ENCODE measurements around the gene ZNF778. TPM values are rescaled to one million over a fixed set of nuclear protein-coding genes. Genes with fewer than 3 reads are reported as not detected.

Gene ZNF778
- total and polyA plus RNA-seq, 2 of the 13 experiments (the other 11 are each of a cell fraction or from before 2014, with no cell fraction given): 3.8 to 7.2 TPM

DNA sequence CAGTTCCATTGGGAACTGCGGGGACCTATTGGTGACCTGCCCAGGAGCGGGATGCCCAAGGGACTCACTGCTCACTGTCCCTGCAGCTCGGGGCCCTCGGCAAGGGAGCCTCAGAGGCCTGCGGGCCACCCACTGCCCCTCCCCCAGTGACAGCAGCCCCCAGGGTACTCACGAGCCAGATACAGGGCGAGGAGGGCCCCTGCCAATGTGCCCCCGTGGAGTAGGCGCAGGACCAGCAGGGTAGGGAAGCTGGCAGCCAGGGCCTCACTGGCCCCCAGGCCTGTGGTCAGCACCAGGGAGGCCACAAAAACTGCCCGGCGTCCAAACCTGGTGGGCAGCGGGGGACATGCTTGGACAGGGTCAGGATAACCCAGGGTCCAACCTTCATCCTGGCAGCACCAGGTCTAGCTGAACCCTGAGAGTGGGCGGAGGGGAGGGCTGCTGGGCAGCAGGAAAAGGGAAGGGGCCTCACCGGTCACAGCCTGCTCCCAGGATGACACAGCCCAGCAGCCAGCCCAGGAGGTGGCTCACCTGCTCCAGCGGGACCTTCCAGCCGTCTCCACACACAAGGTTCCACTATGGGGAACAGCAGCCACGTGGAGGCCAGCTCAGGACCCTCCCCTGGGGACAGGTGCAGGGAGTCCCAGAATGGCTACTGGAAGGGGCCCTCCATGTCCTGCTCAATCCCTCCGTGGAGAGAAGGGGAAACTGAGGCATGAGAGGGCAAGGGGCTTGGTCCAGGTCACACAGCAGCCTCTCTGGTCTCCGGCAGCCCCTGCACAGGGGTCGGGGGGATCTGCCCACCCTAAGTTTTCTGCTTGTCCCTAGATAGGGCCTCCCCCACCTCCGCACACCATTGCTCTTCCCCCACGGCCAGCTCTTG, 18.0 kb upstream of the ZNF778 start (continued):
- no peak for TF ChIP-seq ZNF430 (CRISPR knock-in tag; IDR thresholded peaks at IDR 0.05)
- TF ChIP-seq, protein P1, sequence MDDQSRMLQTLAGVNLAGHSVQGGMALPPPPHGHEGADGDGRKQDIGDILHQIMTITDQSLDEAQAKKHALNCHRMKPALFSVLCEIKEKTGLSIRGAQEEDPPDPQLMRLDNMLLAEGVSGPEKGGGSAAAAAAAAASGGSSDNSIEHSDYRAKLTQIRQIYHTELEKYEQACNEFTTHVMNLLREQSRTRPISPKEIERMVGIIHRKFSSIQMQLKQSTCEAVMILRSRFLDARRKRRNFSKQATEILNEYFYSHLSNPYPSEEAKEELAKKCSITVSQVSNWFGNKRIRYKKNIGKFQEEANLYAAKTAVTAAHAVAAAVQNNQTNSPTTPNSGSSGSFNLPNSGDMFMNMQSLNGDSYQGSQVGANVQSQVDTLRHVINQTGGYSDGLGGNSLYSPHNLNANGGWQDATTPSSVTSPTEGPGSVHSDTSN (CRISPR knock-in tag; IDR thresholded peaks at IDR 0.05; ENCODE audit: borderline replicate concordance): no peak
- TF ChIP-seq FOXC1 (CRISPR knock-in tag; IDR thresholded peaks at IDR 0.05; ENCODE audit: borderline replicate concordance): no peak
- TF ChIP-seq, protein P2, sequence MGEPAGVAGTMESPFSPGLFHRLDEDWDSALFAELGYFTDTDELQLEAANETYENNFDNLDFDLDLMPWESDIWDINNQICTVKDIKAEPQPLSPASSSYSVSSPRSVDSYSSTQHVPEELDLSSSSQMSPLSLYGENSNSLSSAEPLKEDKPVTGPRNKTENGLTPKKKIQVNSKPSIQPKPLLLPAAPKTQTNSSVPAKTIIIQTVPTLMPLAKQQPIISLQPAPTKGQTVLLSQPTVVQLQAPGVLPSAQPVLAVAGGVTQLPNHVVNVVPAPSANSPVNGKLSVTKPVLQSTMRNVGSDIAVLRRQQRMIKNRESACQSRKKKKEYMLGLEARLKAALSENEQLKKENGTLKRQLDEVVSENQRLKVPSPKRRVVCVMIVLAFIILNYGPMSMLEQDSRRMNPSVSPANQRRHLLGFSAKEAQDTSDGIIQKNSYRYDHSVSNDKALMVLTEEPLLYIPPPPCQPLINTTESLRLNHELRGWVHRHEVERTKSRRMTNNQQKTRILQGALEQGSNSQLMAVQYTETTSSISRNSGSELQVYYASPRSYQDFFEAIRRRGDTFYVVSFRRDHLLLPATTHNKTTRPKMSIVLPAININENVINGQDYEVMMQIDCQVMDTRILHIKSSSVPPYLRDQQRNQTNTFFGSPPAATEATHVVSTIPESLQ (CRISPR knock-in tag; conservative IDR thresholded peaks at IDR 0.05): no peak
- no peak for TF ChIP-seq FOXO1 (CRISPR knock-in tag; IDR thresholded peaks at IDR 0.05)
- peak; percentile 17; the same call in 1 of the 2 replicates for TF ChIP-seq ETV5 (CRISPR knock-in tag; IDR thresholded peaks at IDR 0.05; ENCODE audit: borderline replicate concordance)
- no peak for TF ChIP-seq ZFX (CRISPR knock-in tag; IDR thresholded peaks at IDR 0.05; ENCODE audit: low read depth)
- peak; percentile 57; the same call in 1 of the 2 replicates for TF ChIP-seq ZNF547 (CRISPR knock-in tag; IDR thresholded peaks at IDR 0.05)
- 0 out of 2 replicates have a peak, but pooled peaks have one; percentile 1 for TF ChIP-seq ARNT2 (CRISPR knock-in tag; IDR thresholded peaks at IDR 0.05; ENCODE audit: low read depth)
- TF ChIP-seq CBFB (CRISPR knock-in tag; IDR thresholded peaks at IDR 0.05): no peak
- no peak for TF ChIP-seq ZNF619 (CRISPR knock-in tag; IDR thresholded peaks at IDR 0.05)
- no peak for TF ChIP-seq SATB2 (CRISPR knock-in tag; IDR thresholded peaks at IDR 0.05)
- no peak for TF ChIP-seq ZMYM4 (CRISPR knock-in tag; IDR thresholded peaks at IDR 0.05)
- TF ChIP-seq, protein P3, sequence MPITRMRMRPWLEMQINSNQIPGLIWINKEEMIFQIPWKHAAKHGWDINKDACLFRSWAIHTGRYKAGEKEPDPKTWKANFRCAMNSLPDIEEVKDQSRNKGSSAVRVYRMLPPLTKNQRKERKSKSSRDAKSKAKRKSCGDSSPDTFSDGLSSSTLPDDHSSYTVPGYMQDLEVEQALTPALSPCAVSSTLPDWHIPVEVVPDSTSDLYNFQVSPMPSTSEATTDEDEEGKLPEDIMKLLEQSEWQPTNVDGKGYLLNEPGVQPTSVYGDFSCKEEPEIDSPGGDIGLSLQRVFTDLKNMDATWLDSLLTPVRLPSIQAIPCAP (CRISPR knock-in tag; IDR thresholded peaks at IDR 0.05; ENCODE audit: low read depth): no peak
- TF ChIP-seq ZNF839 (CRISPR knock-in tag; IDR thresholded peaks at IDR 0.05; ENCODE audit: borderline replicate concordance): no peak
- TF ChIP-seq ZNF549 (CRISPR knock-in tag; IDR thresholded peaks at IDR 0.05): no peak
- TF ChIP-seq ARID2 (CRISPR knock-in tag; IDR thresholded peaks at IDR 0.05; ENCODE audit: borderline replicate concordance): peak; percentile 1; the same call in 1 of the 2 replicates
- no peak for TF ChIP-seq THAP11 (CRISPR knock-in tag; IDR thresholded peaks at IDR 0.05)
- no peak; the same call in 1 of the 2 replicates for TF ChIP-seq BRD4 (CRISPR knock-in tag; IDR thresholded peaks at IDR 0.05)
- peak; percentile 19; the same call in 1 of the 2 replicates for TF ChIP-seq MTA1 (CRISPR knock-in tag; IDR thresholded peaks at IDR 0.05; ENCODE audit: borderline replicate concordance)
- TF ChIP-seq, protein P4, sequence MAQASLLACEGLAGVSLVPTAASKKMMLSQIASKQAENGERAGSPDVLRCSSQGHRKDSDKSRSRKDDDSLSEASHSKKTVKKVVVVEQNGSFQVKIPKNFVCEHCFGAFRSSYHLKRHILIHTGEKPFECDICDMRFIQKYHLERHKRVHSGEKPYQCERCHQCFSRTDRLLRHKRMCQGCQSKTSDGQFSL (CRISPR knock-in tag; IDR thresholded peaks at IDR 0.05): 0 out of 2 replicates have a peak, but pooled peaks have one; percentile 5
- no peak for TF ChIP-seq PRPF4 (IDR thresholded peaks at IDR 0.05; ENCODE audit: low read depth, low read length, poor library complexity, severe bottlenecking)
- 0 out of 2 replicates have a peak, but pooled peaks have one; percentile 5 for TF ChIP-seq ZMYM3 (CRISPR knock-in tag; IDR thresholded peaks at IDR 0.05)
- 0 out of 2 replicates have a peak, but pooled peaks have one; percentile 7 for TF ChIP-seq HDAC2 (CRISPR knock-in tag; IDR thresholded peaks at IDR 0.05)
- TF ChIP-seq, protein P5, sequence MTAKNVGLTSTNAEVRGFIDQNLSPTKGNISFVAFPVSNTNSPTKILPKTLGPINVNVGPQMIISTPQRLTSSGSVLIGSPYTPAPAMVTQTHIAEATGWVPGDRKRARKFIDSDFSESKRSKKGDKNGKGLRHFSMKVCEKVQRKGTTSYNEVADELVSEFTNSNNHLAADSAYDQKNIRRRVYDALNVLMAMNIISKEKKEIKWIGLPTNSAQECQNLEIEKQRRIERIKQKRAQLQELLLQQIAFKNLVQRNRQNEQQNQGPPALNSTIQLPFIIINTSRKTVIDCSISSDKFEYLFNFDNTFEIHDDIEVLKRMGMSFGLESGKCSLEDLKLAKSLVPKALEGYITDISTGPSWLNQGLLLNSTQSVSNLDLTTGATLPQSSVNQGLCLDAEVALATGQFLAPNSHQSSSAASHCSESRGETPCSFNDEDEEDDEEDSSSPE (CRISPR knock-in tag; IDR thresholded peaks at IDR 0.05): no peak

Measured in HepG2 (cell line).